Smooth muscle cell of trachea (primary cell): ENCODE data around the gene CLK2. TPM values are rescaled to one million over a fixed set of nuclear protein-coding genes. Genes with fewer than 3 reads are reported as not detected.

Source experiments
- total RNA-seq: library from RNA; depleted of rRNA; stranded (reverse); fragments of >200 nt; gene quantifications from 2 replicates; pipeline ENCODE4 v1.2.1, GENCODE V29; 2014

CLK2 gene
- total RNA-seq, result 30.4 and 38.4 TPM in 2 replicates

GRCh38 chr1:155273343-155274245 is at the start of gene CLK2:
Gene CLK2 (minus strand): TSS chr1:155273504. CDS start chr1:155270977, 2,527 bp downstream.

GRCh38 chr1:155320661-155321617 is 47.6 kb upstream of the CLK2 start, which contains the start of gene RUSC1:
Gene RUSC1 (plus strand): TSS chr1:155320894. CDS start chr1:155321774, 880 bp downstream.

GRCh38 chr1:155308493-155309422 is 35.5 kb upstream of the CLK2 start, which contains the start of gene FDPS:
Gene FDPS (plus strand): TSS chr1:155308866. CDS start chr1:155309790, 924 bp downstream.

GRCh38 chr1:155301342-155301841 is 28.1 kb upstream of the CLK2 start, which contains the start of gene PKLR:
Gene PKLR (minus strand): TSS chr1:155301438. CDS start chr1:155301395, 43 bp downstream.

GRCh38 chr1:155277070-155277901 is 4.0 kb upstream of the CLK2 start, which contains the start of gene HCN3:
Gene HCN3 (plus strand): TSS chr1:155277463. CDS start chr1:155277591, 128 bp downstream.

GRCh38 chr1:155261852-155262673 is 11.2 kb downstream of the CLK2 start, which contains the start of gene SCAMP3:
Gene SCAMP3 (minus strand): TSS chr1:155262360. CDS start chr1:155262151, 209 bp downstream.

GRCh38 chr1:155255243-155256007 is 17.9 kb downstream of the CLK2 start, which contains the start of gene ENTREP3:
Gene ENTREP3 (minus strand): TSS chr1:155255483. CDS start chr1:155254877, 606 bp downstream.

Other genes starting within 250 kb of the CLK2 start
- under 0.01 TPM in 1 of 2 replicates, not detected in the other for gene DCST2, start 239.7 kb downstream of the CLK2 start, total RNA-seq
- gene DCST1, start 239.7 kb downstream of the CLK2 start, total RNA-seq, result not detected in 2 replicates
- gene ADAM15, start 222.2 kb downstream of the CLK2 start, total RNA-seq, result 61.1 and 134 TPM in 2 replicates
- gene EFNA4, start 209.8 kb downstream of the CLK2 start, total RNA-seq, result 2.5 and 4.3 TPM in 2 replicates
- 0.29 and 1.3 TPM in 2 replicates for gene EFNA3, start 194.7 kb downstream of the CLK2 start, total RNA-seq
- 0.17 and 0.44 TPM in 2 replicates for gene EFNA1, start 145.6 kb downstream of the CLK2 start, total RNA-seq
- gene SLC50A1, start 137.7 kb downstream of the CLK2 start, total RNA-seq, result 17.6 and 25.6 TPM in 2 replicates
- gene DPM3, start 133.0 kb downstream of the CLK2 start, total RNA-seq, result 24.6 and 27.6 TPM in 2 replicates
- 97.2 and 125 TPM in 2 replicates for gene KRTCAP2, start 100.2 kb downstream of the CLK2 start, total RNA-seq
- 6.0 and 7.1 TPM in 2 replicates for gene TRIM46, start 99.7 kb downstream of the CLK2 start, total RNA-seq
- gene THBS3, start 65.6 kb downstream of the CLK2 start, total RNA-seq, result 28.2 and 28.4 TPM in 2 replicates
- gene MTX1, start 64.8 kb downstream of the CLK2 start, total RNA-seq, result 44.3 and 56.6 TPM in 2 replicates
- gene ENTREP3, start 18.0 kb downstream of the CLK2 start, total RNA-seq, result 11.1 and 13.4 TPM in 2 replicates
- gene SCAMP3, start 11.1 kb downstream of the CLK2 start, total RNA-seq, result 37.7 and 53.1 TPM in 2 replicates
- 0.87 and 0.99 TPM in 2 replicates for gene HCN3, start 4.0 kb upstream of the CLK2 start, total RNA-seq
- under 0.01 TPM in 1 of 2 replicates, not detected in the other for gene PKLR, start 27.9 kb upstream of the CLK2 start, total RNA-seq
- 136 and 347 TPM in 2 replicates for gene FDPS, start 35.4 kb upstream of the CLK2 start, total RNA-seq
- gene RUSC1, start 47.4 kb upstream of the CLK2 start, total RNA-seq, result 15.7 and 20.2 TPM in 2 replicates